Measurements from ENCODE around the gene NSUN2. TPM values are rescaled to one million over a fixed set of nuclear protein-coding genes. Genes with fewer than 3 reads are reported as not detected.

Gene NSUN2
- polyA plus RNA-seq, 3 donors: 24.4 to 63.4 (median 25.6) TPM

- H3K4me2 ChIP-seq (replicated peaks; ENCODE audit: extremely low read depth, low read length, poor library complexity, severe bottlenecking): no peak overlapping the region
- Mint-ChIP-seq H3K9me3 (no peaks in the 10 kb centered on the region), H3K27me3 (ENCODE audit: low read depth in 3 of 3) (no peaks in the 10 kb centered on the region), H3K4me3 (no peak overlapping the region), H3K4me1 (peaks cover 15% of the 10 kb centered on the region), H3K27ac (peak overlapping the region in 1 of 7 donors; percentile 6), H3K36me3 (peaks cover 93 to 100% of the 10 kb centered on the region in 2 donors)
- intact Hi-C loops (cut with micrococcal nuclease): no loop called here
- no peaks in the 10 kb centered on the region for H3K4me1 ChIP-seq (ENCODE audit: control insufficient read depth in 1 of 2, insufficient read depth in 2 of 2, low read length in 2 of 2)
- H3K27ac ChIP-seq (ENCODE audit: low read depth in 1 of 2, low read length in 2 of 2): no peak overlapping the region
- 98% methylated on average over 10 of the region's 12 CpGs for WGBS (ENCODE audit: insufficient coverage)
- no peaks in the 10 kb centered on the region for H3K27me3 ChIP-seq (ENCODE audit: control insufficient read depth in 2 of 2, insufficient read depth in 2 of 2, low read length in 2 of 2)
- peaks cover 93 to 100% of the 10 kb centered on the region in 2 donors for H3K36me3 ChIP-seq (replicated peaks in 1 of 2; ENCODE audit: control insufficient read depth in 1 of 2, insufficient read depth in 2 of 2, low read length in 2 of 2)
- no peak overlapping the region for H3K9ac ChIP-seq (ENCODE audit: insufficient read depth, low read length, poor library complexity, severe bottlenecking)
- H4K20me1 ChIP-seq (ENCODE audit: insufficient read depth, low read length): peaks cover 14% of the 10 kb centered on the region
- TF ChIP-seq, protein P1, sequence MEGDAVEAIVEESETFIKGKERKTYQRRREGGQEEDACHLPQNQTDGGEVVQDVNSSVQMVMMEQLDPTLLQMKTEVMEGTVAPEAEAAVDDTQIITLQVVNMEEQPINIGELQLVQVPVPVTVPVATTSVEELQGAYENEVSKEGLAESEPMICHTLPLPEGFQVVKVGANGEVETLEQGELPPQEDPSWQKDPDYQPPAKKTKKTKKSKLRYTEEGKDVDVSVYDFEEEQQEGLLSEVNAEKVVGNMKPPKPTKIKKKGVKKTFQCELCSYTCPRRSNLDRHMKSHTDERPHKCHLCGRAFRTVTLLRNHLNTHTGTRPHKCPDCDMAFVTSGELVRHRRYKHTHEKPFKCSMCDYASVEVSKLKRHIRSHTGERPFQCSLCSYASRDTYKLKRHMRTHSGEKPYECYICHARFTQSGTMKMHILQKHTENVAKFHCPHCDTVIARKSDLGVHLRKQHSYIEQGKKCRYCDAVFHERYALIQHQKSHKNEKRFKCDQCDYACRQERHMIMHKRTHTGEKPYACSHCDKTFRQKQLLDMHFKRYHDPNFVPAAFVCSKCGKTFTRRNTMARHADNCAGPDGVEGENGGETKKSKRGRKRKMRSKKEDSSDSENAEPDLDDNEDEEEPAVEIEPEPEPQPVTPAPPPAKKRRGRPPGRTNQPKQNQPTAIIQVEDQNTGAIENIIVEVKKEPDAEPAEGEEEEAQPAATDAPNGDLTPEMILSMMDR (IDR thresholded peaks at IDR 0.05): no peak
- H3K4me3 ChIP-seq (replicated peaks in 1 of 3; ENCODE audit: low read depth in 2 of 3, low read length in 3 of 3): no peak overlapping the region
- H3K79me2 ChIP-seq (ENCODE audit: insufficient read depth, low read length): no peaks in the 10 kb centered on the region
- H3K9me3 ChIP-seq (replicated peaks in 1 of 2; ENCODE audit: control insufficient read depth in 1 of 2, insufficient read depth in 1 of 2, low read length in 2 of 2): no peaks in the 10 kb centered on the region
- no peak for DNase-seq
- no peak overlapping the region for H2AFZ ChIP-seq (ENCODE audit: insufficient read depth, low read depth, low read length, poor library complexity, severe bottlenecking)
Observed at GRCh38 chr5:6604946-6605345, 27.9 kb downstream of the NSUN2 start.

DNA sequence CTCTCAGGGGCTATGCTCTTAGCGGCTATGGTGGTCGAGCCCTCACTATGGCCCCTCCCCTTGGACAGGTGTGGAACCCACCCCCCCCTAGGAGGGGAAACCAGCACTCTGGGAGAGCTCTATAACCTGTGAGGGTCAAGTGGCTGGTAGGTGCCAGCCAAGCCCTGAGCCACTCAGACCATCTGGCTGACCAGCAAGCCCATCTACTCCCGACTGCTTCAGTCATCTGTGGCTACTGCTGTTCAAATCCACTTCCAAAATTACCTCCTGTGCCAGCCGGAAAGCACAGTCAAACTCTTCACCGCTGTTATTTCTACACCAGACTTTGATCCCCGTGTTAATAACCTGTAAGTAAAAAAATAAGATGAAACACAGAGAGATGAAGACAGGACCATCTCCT, 28.5 kb downstream of the NSUN2 start:
- TF ChIP-seq, protein P1 (IDR thresholded peaks at IDR 0.05): no peak

More for the DNA sequence above, 28.5 kb downstream of the NSUN2 start:
- H3K27me3 ChIP-seq (ENCODE audit: control insufficient read depth in 2 of 2, insufficient read depth in 2 of 2, low read length in 2 of 2): no peaks in the 10 kb centered on the region
- 100% methylated on average over 1 of the region's 6 CpGs for WGBS (ENCODE audit: insufficient coverage)
- no peak overlapping the region for H3K4me3 ChIP-seq (replicated peaks in 1 of 3; ENCODE audit: low read depth in 2 of 3, low read length in 3 of 3)
- H3K4me2 ChIP-seq (replicated peaks; ENCODE audit: extremely low read depth, low read length, poor library complexity, severe bottlenecking): no peak overlapping the region
- H3K4me1 ChIP-seq (ENCODE audit: control insufficient read depth in 1 of 2, insufficient read depth in 2 of 2, low read length in 2 of 2): no peaks in the 10 kb centered on the region
- H3K9me3 Mint-ChIP-seq: no peaks in the 10 kb centered on the region
- no peaks in the 10 kb centered on the region for H3K27me3 Mint-ChIP-seq (ENCODE audit: low read depth in 3 of 3)
- peaks cover 93 to 100% of the 10 kb centered on the region in 2 donors for H3K36me3 ChIP-seq (replicated peaks in 1 of 2; ENCODE audit: control insufficient read depth in 1 of 2, insufficient read depth in 2 of 2, low read length in 2 of 2)
- no peaks in the 10 kb centered on the region for H3K9me3 ChIP-seq (replicated peaks in 1 of 2; ENCODE audit: control insufficient read depth in 1 of 2, insufficient read depth in 1 of 2, low read length in 2 of 2)
- no peak overlapping the region for H3K9ac ChIP-seq (ENCODE audit: insufficient read depth, low read length, poor library complexity, severe bottlenecking)
- H3K27ac ChIP-seq (ENCODE audit: low read depth in 1 of 2, low read length in 2 of 2): no peak overlapping the region
- no peak for DNase-seq
- no peak overlapping the region for H2AFZ ChIP-seq (ENCODE audit: insufficient read depth, low read depth, low read length, poor library complexity, severe bottlenecking)
- peaks cover 14% of the 10 kb centered on the region for H4K20me1 ChIP-seq (ENCODE audit: insufficient read depth, low read length)
- peaks cover 15% of the 10 kb centered on the region for H3K4me1 Mint-ChIP-seq
- intact Hi-C loops (cut with micrococcal nuclease): no loop called here
- H3K4me3 Mint-ChIP-seq: no peak overlapping the region
- peaks cover 92 to 100% of the 10 kb centered on the region in 2 donors for H3K36me3 Mint-ChIP-seq
- peak overlapping the region in 1 of 7 donors; percentile 0 for H3K27ac Mint-ChIP-seq
- H3K79me2 ChIP-seq (ENCODE audit: insufficient read depth, low read length): no peaks in the 10 kb centered on the region

Measured in CD14-positive monocyte (primary cell).